Measurements from ENCODE around the gene NINJ2.
"Not testable (repeated sequence)": the region's sequence is repeated elsewhere in the genome, so short reads cannot be mapped to it uniquely, and the experiment has no call there.

NINJ2 gene

DNA sequence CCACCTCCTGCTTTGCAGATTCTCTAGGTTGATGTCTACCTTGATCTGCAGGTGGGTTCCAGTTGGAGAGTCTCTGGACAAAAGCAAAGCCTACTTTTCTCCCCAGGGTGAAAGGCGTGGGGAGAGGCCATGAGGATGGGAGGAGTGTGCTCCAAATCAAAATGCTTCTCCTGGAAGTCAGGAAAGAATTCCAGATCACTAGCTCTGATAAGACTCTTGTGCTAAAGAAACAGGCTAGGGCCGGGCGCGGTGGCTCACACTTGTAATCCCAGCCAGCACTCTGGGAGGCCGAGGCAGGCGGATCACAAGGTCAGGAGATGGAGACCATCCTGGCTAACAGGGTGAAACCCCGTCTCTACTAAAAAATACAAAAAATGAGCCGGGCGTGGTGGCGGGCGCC, 21.9 kb downstream of the NINJ2 start:
- DNase-seq (ENCODE audit: low spot score), result not testable (repeated sequence)

DNA sequence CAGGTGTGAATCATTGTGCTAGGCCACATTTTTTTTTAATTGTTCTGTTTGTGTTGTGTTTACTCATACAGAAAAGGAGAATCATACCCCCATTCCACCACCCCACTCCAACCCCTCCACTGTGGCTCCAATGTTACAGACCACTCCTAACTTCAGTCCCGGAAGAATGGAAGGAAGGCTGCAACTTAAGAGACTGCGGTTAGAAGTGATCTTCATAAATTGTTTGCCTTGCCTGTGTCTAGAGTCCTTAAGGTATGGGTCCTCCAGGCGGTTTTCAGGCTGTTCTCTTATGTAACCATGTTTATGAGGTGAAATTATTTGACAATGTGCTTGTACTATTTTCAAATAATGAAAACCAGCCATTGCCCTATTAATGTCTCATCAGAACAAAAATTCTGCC, 22.5 kb downstream of the NINJ2 start:
- DNase-seq (ENCODE audit: low spot score), result no peak

DNA sequence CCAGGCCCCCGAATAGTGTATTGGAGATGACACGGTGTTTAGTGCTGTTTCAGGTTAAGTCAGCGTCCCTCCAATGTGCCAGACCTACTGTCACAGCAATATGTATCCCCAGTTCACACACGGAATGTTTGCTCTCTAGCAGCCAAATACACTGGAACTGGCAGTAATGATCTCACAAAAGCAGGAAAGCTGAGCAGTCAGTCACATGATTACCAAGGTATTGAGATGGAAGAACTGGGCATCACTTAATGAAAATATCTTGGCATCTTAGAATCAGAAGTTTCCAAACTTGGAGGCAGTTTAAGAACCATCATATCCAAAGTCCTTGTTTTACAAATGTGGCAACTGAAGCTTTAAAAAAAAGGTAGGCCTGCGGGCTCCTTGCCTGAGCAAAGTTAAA, 23.3 kb downstream of the NINJ2 start:
- DNase-seq (ENCODE audit: low spot score), result no peak

DNA sequence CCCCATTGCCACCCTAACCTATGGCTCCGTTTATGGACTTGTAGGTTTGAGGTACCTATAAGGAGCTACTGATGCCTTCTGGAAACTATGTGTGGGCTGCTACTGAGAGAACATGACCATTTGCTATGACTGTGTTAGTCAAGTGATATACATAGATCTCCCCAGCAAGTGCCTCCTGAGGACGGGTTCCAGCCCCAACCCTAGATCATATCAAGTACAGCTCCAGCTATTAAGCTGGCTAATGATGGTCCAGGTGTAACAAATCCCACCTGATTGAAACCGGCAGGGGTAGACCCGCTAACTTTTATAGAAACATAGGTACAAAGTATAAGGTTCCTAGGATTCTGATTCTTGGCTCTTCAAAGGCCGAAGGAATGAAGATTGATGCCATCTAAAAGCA, 23.7 kb downstream of the NINJ2 start:
- no peak for DNase-seq (ENCODE audit: low spot score)

DNA sequence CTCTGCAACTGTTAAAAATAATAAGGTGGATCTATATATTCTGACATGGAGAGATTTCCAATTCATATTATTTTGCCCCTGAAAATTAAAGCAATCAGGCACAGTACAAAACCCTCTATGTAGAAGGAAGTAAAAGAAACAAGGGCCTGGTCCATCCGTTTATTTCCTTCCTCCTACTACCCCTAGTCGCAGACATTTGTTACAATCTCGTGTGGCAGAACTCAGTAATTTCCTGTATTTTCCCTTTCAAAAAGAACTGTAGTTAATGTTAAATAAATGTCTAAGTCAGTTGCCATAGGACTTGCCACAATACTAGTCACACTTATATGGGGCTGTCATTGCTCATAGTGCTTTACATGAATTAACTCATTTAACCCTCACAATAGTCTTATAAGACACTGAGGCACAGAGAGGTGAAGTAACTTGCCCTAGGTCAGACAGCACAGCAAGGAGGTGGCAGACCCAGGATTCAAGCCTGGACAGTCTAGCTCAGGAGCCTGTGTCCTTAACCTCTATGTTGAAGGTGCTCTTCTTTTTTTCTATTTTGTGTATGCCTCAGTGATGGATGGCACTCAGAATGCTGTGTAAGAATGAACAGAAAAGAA, 24.2 kb downstream of the NINJ2 start:
- DNase-seq (ENCODE audit: low spot score), result no peak

DNA sequence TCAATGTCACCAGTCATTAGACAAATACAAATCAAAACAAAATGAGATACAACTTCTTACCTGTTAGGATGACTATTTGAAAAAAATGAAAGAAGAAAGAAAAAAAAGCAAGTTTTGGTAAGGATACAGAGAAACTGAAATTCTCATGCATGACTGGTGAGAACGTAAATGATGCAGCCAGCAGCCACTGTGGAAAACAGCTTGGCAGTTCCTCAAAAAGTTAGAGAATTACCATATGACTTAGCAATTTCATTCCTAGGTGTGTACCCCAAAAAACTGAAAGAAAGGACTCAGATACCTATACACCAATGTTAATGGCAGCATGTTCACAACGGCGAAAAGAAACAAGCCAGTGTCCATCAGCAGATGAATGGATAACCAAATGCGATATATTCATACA, 26.6 kb downstream of the NINJ2 start:
- DNase-seq (ENCODE audit: low spot score), result no peak

DNA sequence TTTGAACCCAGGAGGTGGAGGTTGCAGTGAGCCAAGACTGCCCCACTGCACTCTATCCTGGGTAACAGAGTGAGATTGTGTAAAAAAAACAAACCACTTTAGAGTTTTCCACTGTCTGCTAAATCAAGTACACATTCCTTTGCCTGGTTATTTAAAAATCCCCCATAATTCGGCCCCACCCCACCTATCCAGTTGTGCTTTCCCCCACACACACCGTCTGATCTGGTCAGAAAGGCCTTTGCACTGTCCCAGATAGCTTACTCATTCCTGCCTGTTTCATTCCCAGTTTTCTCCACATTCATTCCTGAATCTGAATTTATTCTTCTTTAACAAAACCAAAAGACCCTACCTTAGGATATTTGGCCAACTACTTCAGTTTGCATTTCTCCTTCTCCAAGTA, 29.5 kb downstream of the NINJ2 start:
- no peak for DNase-seq (ENCODE audit: low spot score)

DNA sequence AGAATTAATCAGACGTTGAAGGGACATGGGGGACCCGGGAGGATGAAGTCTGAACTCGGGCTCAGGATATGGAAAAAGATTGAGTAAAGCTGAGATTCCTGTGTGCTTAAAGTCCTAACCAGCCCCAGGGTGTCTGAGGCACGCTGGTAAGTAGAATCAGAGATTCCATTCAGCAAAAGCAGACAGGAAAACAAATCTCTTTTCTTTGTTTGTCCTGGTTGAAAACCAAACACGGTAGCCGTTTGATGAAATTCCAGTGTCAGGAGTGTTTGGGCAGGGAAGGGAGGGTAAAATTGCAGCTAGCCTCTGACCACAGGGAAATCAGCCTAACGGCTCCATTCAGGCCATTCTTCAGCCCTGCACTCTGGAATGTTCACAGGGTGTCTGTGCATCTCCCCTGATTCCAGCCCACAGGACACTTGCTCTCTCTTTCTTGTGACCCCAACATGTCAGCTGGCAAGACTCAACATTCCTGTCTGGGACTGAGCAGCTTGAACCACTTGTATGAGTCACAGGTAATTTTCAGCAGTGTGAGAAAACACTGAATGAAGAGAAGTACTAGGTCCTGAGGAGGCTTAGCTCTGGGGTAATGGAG, 31.0 kb downstream of the NINJ2 start:
- peak; percentile 42 for DNase-seq (ENCODE audit: low spot score)

DNA sequence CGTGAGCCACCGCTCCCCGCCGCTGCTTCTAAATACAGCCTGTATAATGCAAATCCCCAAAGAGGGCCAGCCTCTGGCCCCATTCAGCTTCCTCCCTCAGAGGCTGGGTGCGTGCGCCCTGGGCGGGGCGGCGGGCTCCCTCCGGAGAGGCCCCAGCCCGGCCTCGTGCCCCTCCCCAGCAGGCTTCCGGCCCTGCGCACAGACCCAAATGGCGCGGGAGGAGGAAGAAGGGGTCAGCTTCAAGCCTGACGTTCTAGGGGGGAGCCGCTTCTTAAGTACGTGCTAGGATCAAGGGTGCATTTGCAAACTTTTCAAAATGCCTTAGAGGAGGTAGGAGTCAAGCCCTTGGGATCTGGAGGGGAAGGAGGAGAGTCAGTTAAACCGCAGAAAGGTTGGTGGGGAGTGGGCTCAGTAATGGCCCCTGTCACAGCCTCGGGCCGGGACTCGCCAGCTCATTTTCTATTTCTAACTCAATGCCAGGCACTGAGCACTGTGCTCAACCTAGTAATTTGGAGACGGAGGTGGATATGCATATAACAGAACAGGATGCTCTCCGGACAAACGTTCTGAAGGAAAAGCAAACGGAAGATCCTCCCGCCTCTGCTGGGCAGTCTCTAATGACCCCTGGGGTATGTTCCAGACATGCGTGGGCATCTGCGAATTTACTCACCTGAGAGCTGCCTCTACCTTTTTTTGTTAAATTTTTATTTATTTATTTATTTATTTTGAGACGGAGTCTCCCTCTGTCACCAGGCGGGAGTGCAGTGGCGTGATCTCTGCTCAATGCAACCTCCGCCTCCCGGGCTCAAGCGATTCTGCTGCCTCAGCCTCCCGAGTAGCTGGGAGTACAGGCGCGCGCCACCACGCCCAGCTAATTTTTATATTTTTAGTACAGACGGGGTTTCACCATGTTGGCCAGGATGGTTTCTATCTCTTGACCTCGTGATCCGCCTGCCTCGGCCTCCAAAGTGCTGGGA, 32.3 kb downstream of the NINJ2 start:
- DNase-seq (ENCODE audit: low spot score), result no peak

DNA sequence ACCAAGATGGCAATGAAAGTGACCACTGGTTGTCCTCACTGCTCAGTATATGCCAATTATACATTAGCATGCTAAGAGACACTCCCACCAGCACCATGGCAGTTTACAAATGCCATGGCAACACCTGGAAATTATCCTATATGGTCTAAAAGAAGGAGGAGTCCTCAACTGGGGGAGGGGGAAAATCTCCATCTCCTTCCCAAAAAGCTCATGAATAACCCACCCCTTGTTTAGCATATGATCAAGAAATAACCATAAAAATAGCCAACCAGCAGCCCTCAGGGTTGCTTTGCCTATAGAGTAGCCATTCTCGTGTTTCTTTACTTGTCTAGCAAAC, 34.5 kb downstream of the NINJ2 start:
- not testable (repeated sequence) for DNase-seq (ENCODE audit: low spot score)

DNA sequence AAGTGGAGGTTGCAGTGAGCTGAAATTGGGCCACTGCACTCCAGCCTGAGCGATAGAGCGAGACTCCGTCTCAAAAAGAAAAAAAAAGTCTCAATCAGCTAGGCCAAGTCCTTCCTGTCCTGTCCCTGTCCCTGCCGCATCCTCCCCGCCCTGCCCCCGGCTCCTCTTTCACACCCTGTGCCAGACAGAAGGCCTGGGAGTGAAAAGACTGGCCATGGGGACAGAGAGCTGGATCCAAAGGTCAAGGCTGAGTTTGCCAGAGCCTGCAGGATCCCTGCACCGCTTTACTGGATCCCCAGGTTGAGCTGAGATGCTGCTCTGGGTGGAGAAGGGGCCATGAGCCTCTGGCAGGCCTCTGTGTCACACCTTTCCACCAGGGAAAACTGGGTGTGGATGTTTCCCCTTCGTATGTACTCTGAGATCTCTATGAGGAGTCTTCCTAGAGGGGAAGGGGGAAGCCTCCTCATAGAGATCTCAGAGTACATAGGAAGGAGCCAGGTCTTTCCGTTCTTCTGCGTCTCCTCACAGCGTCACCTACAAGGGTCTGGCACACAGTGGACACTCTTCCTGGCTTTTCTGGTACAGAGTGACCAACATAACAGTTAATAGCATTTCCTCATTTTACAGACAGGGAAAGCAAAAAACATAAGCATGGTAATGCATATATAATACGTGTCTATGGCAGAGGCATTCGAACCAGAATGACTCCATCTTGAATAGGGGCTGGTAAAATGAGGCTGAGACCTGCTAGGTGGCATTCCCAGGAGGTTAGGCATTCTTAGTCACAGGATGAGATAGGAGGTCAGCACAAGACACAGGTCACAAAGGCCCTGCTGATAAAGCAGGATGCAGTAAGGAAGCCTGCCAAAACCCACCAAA, 35.1 kb downstream of the NINJ2 start:
- no peak for DNase-seq (ENCODE audit: low spot score)

DNA sequence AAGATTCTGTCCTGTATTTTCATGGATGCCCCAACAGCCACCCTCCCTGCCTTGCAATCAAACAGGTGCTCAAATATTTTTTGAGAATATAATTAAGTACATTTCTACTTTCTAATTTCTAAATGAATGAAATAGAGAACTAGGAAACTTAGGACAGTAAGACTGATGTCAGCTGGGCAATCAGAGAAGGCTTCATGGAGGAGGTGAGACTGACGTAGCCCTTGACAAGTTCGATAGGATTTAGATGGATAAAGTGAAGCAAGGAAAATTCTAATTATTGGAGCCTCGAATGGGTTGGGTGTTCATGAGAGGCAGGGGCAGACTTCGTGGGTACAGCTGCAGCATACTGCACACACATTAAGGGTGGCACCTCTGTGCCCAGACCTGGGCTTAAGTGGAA, 36.0 kb downstream of the NINJ2 start:
- no peak for DNase-seq (ENCODE audit: low spot score)

DNA sequence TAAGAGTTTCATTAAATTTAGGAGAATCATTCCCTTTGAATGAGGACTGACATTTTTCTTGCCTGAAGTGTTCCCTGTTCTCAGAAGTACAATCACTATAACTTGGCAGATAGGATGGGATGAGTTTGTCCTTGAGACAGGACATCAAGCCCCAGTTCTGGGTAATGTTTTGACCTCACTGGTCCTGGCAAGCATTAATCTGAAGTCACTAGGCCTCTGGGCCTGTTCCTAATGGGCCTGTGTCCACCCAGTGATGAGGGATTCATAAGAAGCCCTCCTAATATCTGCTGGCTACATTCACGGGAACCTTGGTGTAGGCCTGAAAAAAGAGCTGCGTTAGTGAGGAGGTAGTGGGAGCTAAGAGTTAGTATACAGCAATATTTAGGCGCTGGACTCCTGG, 37.2 kb downstream of the NINJ2 start:
- DNase-seq (ENCODE audit: low spot score), result no peak

DNA sequence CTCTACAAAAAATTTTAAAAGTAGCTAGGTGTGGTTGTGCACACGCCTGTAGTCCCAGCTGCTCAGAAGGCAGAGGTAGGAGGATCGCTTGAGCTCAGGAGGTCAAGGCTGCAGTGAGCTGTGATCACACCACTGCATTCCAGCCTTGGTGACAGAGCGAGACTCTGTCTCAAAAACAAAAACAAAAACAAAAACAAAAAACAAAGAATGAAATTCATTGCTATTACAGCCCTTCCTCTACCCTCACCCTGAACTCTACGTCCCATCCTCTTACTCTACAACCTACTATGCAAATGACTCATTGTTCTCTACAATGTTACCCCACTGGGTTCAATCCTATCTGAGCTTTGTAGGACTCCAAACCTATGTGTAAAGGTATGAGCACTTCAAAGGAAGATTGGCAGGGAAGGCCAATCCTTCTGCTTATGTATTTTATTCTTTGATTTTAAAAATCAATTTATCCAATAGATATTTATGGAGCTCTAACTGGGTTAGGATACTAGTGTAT, 39.3 kb downstream of the NINJ2 start:
- DNase-seq (ENCODE audit: low spot score), result no peak

DNA sequence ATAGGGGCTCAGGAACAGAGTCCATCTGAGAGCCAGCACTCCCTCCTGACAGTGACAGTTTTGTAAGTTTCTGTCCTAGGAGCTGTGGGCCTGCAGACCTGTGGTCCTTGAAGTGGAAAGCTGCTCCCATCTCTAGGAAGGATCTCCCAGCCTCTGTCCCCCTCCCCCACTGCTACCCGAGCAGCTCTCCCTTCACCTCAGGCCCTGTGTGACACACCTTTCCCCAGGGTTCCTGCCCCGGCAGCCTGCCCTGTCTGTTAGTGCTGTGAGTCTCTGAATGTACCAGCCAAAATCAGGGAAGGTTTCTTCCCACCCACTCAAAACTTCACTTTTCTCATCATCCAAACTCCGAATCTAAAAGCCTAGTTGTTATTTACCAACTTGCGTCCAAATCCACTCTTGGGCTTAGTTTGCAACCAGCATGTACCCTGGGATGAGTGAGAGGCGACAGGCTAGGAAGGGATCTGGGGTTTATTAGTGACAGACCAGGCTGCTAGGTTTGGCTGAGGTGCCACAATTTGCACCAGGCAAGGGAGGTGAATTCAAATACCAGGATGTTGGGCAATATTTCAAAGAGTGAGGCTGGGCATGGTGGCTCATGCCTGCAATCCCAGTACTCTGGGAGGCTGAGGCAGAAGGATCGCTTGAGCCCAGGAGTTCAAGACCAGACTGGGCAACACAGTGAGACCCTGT, 39.9 kb downstream of the NINJ2 start:
- no peak for DNase-seq (ENCODE audit: low spot score)

DNA sequence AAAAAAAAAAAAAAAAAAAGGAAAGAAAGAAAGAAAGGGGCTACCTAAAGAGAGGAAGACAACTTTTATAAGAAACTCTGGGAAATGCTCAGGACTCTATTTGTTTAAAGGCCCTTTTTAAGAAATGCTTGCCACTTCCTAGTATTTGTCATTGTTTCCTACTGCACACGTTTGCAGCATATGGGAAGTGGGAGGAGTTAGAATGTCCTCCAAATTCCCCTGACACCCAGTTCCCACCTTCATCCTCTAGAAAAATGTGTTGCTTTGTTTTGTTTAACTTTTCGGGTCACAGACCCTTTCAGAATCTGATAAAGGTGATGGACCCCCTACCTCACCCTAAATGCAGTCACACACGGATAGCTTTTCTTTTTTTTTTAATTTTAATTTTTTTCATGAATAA, 40.8 kb downstream of the NINJ2 start:
- peak; percentile 68 for DNase-seq (ENCODE audit: low spot score)

DNA sequence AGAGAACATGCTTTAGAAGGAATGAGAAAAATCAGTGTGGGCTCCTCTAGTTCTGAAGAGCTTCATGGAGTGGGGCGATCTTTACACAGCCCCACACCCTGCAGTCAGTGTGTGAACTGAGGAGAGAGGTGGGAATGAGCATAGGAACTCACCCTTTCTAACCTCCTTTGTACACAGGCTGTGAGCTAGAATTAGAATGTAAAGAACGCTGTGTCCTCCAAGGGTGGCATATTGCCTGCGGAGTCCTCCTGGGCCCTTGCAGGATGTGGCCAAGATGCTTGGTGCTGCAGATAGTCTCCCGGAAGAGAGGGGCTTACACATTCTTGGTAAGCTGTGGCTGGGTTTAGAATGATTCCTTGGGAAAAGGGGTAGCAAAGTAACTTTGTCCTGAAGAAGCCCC, 43.9 kb downstream of the NINJ2 start:
- DNase-seq (ENCODE audit: low spot score), result no peak

DNA sequence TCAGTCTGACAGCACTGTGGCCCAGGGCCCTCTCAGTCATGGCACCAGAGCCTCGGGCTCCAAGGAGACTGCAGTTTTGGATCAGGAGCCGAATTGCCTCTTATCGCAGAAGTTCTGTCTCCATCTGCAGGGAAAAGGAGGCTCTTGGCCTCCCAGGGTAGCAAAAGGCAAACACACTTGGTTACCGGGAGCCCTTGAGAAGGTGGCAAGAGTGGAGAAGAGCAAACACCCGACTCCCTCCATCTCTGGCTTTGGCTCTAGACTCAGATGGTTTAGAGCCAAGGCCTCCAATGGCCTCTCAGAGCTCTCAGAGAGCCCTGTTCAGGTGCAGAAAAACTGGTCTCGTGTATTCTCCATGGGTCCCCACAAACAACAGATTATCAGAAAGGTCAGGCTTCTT, 44.6 kb downstream of the NINJ2 start:
- no peak for DNase-seq (ENCODE audit: low spot score)

DNA sequence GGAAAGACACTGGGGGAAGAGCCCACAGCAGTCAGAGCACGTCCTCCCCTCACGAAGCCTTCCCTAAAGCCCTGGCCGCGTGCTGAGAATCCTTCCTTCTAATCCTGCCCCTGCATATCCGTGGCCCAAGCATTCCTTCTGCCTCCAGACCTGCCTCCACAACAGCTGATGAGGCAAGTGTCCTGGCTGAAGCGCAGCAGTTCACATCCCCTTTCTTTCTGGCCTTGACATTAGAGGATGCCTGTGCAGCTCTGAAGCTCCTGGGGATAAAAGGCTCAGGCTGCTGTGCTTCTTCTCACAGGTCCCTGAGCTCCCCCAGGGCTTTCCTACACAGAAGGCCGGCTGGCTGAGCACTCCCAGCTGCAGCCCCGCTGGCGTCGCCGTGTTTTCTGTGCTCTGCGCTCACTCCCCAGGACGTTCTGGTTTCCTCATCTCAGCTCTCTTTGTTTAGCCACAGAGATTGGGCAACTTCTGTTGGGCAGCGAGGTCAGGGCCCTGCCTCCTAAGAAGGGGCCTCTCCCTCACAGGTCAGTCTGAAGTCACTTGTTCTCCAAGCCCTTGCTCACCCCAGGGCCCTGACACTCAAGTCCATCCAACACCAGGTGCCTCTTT, 45.8 kb downstream of the NINJ2 start:
- DNase-seq (ENCODE audit: low spot score), result no peak

DNA sequence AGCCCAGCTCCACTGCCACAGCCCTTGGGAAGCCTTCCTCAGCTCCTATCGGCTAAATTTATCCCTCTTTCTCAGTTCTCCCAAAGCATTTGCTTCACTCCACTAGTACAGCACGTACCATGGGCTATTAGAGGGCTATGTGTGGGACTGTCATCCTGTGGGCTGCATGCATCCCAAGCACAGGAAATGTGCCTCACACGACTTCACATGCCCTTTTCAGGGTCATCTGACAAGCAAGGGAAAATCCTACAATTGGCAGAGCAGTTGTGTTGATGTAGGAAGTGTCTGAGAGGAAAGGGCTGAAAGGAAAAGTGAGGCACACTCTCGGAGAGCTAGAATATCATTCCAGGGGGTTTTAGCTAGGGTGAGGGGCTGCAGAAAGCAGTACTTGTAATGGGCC, 47.6 kb downstream of the NINJ2 start:
- peak; percentile 73 for DNase-seq (ENCODE audit: low spot score)

DNA sequence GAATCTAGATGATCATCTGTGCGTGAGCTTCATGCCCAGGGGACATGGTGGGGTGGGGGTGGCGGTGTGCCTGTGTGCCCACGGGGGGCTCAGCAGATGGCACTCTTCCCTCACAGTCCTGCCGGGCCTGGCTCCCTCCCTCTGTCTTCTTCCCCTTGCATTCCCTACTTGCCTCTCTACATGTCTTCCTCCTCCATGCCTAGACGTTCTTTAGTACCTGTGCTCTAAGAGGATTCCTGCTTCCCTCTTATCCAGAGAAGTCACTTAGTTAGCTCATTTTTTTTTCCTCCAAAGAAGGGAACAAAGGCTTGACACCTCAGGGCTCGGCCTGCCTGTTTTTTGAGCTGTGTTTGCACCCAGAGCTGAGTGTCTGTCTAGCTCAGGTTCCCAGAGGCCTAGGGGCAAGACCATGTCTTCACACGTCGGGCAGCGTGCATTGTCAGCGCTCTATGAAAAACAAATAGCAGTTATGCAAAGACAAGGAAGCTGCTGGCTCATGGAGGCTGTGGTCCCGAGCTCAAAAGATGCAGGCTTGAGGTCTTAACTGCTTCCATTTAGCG, 48.8 kb downstream of the NINJ2 start:
- no peak for DNase-seq (ENCODE audit: low spot score)

Measured in kidney capillary endothelial cell (primary cell).